K562 (cell line): ENCODE measurements around the gene SNX3.

Experiments
- CREB1 ChIP-seq, 2 experiments: sonication (generic) in 1 of 2; formaldehyde crosslinking in 1 of 2; IDR thresholded peaks; 2 replicates each; pipeline versions ENCODE4 v1.6.1 to v1.8.0; 2012 to 2022; ENCODE audit warnings: inconsistent platforms in 1 of 2, mild to moderate bottlenecking in 1 of 2, missing genetic modification reagents in 1 of 2, moderate library complexity in 1 of 2
- IRF9 ChIP-seq: fragments of 450-650 bp; IDR thresholded peaks from 2 replicates; pipeline ENCODE4 v1.6.1; 2016; ENCODE audit warnings: missing biosample characterization, missing genetic modification characterization
- KLF1 ChIP-seq: fragments of 450-650 bp; IDR thresholded peaks from 2 replicates; pipeline ENCODE4 v1.6.1; 2016; ENCODE audit warnings: missing genetic modification characterization, missing compliant biosample characterization
- MAX ChIP-seq: sonication (generic); formaldehyde crosslinking; IDR thresholded peaks from 2 replicates; pipeline ENCODE4 v1.9.0; 2022; ENCODE audit warnings: mild to moderate bottlenecking, missing genetic modification reagents
- POLR2A ChIP-seq: fragments of 450-650 bp; conservative IDR thresholded peaks from 2 replicates; pipeline ENCODE4 v1.6.1; 2016
- SMARCE1 ChIP-seq: fragments of 450-650 bp; IDR thresholded peaks from 2 replicates; pipeline ENCODE4 v1.7.1; 2016; ENCODE audit warnings: mild to moderate bottlenecking
- TAF1 ChIP-seq: IDR thresholded peaks from 2 replicates; pipeline ENCODE4 v1.6.1; 2011; ENCODE audit warnings: mild to moderate bottlenecking, low read length, moderate library complexity; ENCODE audit not compliant: insufficient read depth, control insufficient read depth, severe bottlenecking; ENCODE audit errors: extremely low read depth
- TEAD4 ChIP-seq, 2 experiments: sonication (generic) in 1 of 2; formaldehyde crosslinking in 1 of 2; IDR thresholded peaks; 2 replicates each; pipeline versions ENCODE4 v1.6.1 to v1.8.0; 2012 to 2022; ENCODE audit warnings: borderline replicate concordance in 1 of 2, inconsistent platforms in 1 of 2, low read length in 1 of 2, mild to moderate bottlenecking in 1 of 2, missing genetic modification reagents in 1 of 2

GRCh38 chr6:108193835-108194234, 67.0 kb downstream of the SNX3 start:
- TF ChIP-seq SMARCE1, result no peak
- TF ChIP-seq TEAD4 (IDR thresholded peaks at IDR 0.05; ENCODE audit: low read length), result no peak
- TF ChIP-seq TEAD4 (CRISPR knock-in tag; IDR thresholded peaks at IDR 0.05; ENCODE audit: borderline replicate concordance), result no peak
- TF ChIP-seq TAF1, result no peak
- TF ChIP-seq IRF9 (tag), result no peak
- TF ChIP-seq KLF1 (tag), result no peak
- TF ChIP-seq MAX (CRISPR knock-in tag), result no peak
- TF ChIP-seq POLR2A, result no peak
- no peak for TF ChIP-seq CREB1 (IDR thresholded peaks at IDR 0.05)
- TF ChIP-seq CREB1 (CRISPR knock-in tag; IDR thresholded peaks at IDR 0.05), result no peak
